ENCODE results near the gene SERTAD2.

Gene SERTAD2

GRCh38 chr2:64663402-64663801 lies 9.7 kb upstream of the SERTAD2 start:
- TF ChIP-seq CTCF (IDR thresholded peaks at IDR 0.05; ENCODE audit: borderline replicate concordance, insufficient read depth, low read depth, low read length), result no peak
- H3K4me3 ChIP-seq (ENCODE audit: low read depth, low read length), result no peak overlapping the region

GRCh38 chr2:64661741-64662169 lies 8.0 kb upstream of the SERTAD2 start:
- no peak overlapping the region for H3K4me3 ChIP-seq (ENCODE audit: low read depth, low read length)
- no peak for TF ChIP-seq CTCF (IDR thresholded peaks at IDR 0.05; ENCODE audit: borderline replicate concordance, insufficient read depth, low read depth, low read length)

- TF ChIP-seq CTCF (IDR thresholded peaks at IDR 0.05; ENCODE audit: borderline replicate concordance, insufficient read depth, low read depth, low read length), result no peak
- H3K4me3 ChIP-seq (ENCODE audit: low read depth, low read length), result no peak overlapping the region
Measured at GRCh38 chr2:64659252-64659651, 5.5 kb upstream of the SERTAD2 start.

- TF ChIP-seq CTCF (IDR thresholded peaks at IDR 0.05; ENCODE audit: borderline replicate concordance, insufficient read depth, low read depth, low read length), result no peak
- no peak overlapping the region for H3K4me3 ChIP-seq (ENCODE audit: low read depth, low read length)
Measured at GRCh38 chr2:64658269-64658668, 4.6 kb upstream of the SERTAD2 start.

GRCh38 chr2:64657411-64657810 lies 3.7 kb upstream of the SERTAD2 start:
- no peak for TF ChIP-seq CTCF (IDR thresholded peaks at IDR 0.05; ENCODE audit: borderline replicate concordance, insufficient read depth, low read depth, low read length)
- no peak overlapping the region for H3K4me3 ChIP-seq (ENCODE audit: low read depth, low read length)

GRCh38 chr2:64656379-64656778 lies 2.7 kb upstream of the SERTAD2 start:
- no peak for TF ChIP-seq CTCF (IDR thresholded peaks at IDR 0.05; ENCODE audit: borderline replicate concordance, insufficient read depth, low read depth, low read length)
- no peak overlapping the region for H3K4me3 ChIP-seq (ENCODE audit: low read depth, low read length)

- no peak overlapping the region for H3K4me3 ChIP-seq (ENCODE audit: low read depth, low read length)
- TF ChIP-seq CTCF (IDR thresholded peaks at IDR 0.05; ENCODE audit: borderline replicate concordance, insufficient read depth, low read depth, low read length), result no peak
Measured at GRCh38 chr2:64655873-64656272, 2.2 kb upstream of the SERTAD2 start.

Measured in GM12875 (cell line).